Hepatocyte (in vitro differentiated cells): Measurements from ENCODE around the gene ADGRA1. TPM values are rescaled to one million over a fixed set of nuclear protein-coding genes. Genes with fewer than 3 reads are reported as not detected.

Experiments
- DNase-seq: peaks from one replicate; pipeline ENCODE4 v3.0.0-alpha.2; 2016; ENCODE audit warnings: low spot score
- H2AFZ ChIP-seq: fragments of 200-600 bp; sonication (generic); 2 replicates; pipeline ENCODE4 v1.6.0; 2016; ENCODE audit warnings: antibody characterized with exemption, mild to moderate bottlenecking
- H3K27ac ChIP-seq: fragments of 200-600 bp; sonication (generic); 2 replicates; pipeline ENCODE4 v1.5.1; 2016; ENCODE audit warnings: mild to moderate bottlenecking
- H3K27me3 ChIP-seq: fragments of 200-600 bp; sonication (generic); 2 replicates; pipeline ENCODE4 v1.6.1; 2016
- H3K36me3 ChIP-seq: fragments of 200-600 bp; sonication (generic); replicated peaks from 2 replicates; pipeline ENCODE4 v1.5.1; 2016; ENCODE audit warnings: low read depth; ENCODE audit not compliant: insufficient read depth
- H3K4me1 ChIP-seq: fragments of 200-600 bp; sonication (generic); 2 replicates; pipeline ENCODE4 v1.5.1; 2016; ENCODE audit warnings: mild to moderate bottlenecking, moderate library complexity; ENCODE audit not compliant: insufficient read depth
- H3K4me2 ChIP-seq: fragments of 200-600 bp; sonication (generic); 2 replicates; pipeline ENCODE4 v1.6.0; 2016
- H3K4me3 ChIP-seq: fragments of 200-600 bp; sonication (generic); 2 replicates; pipeline ENCODE4 v1.5.1; 2016; ENCODE audit warnings: mild to moderate bottlenecking
- H3K79me2 ChIP-seq: fragments of 200-600 bp; sonication (generic); 2 replicates; pipeline ENCODE4 v1.6.0; 2017; ENCODE audit warnings: mild to moderate bottlenecking
- H3K9me2 ChIP-seq: fragments of 200-600 bp; sonication (generic); replicated peaks from 2 replicates; pipeline ENCODE4 v1.6.0; 2017; ENCODE audit warnings: mild to moderate bottlenecking; ENCODE audit not compliant: insufficient read depth
- H3K9me3 ChIP-seq: fragments of 200-600 bp; sonication (generic); 2 replicates; pipeline ENCODE4 v1.5.1; 2016; ENCODE audit warnings: low read depth, mild to moderate bottlenecking
- H4K20me1 ChIP-seq: fragments of 200-600 bp; sonication (generic); 2 replicates; pipeline ENCODE4 v1.6.0; 2016; ENCODE audit warnings: mild to moderate bottlenecking; ENCODE audit not compliant: insufficient read depth, poor library complexity, severe bottlenecking
- CTCF ChIP-seq: fragments of 200-600 bp; sonication (generic); IDR thresholded peaks from 2 replicates; pipeline ENCODE4 v1.5.1; 2016; ENCODE audit warnings: antibody characterized with exemption, mild to moderate bottlenecking; ENCODE audit not compliant: poor library complexity
- EZH2 ChIP-seq: fragments of 200-600 bp; sonication (generic); IDR thresholded peaks from 2 replicates; pipeline ENCODE4 v1.6.1; 2016; ENCODE audit warnings: antibody characterized with exemption, mild to moderate bottlenecking, borderline replicate concordance
- EZH2phosphoT487 ChIP-seq: fragments of 200-600 bp; sonication (generic); IDR thresholded peaks from one replicate; pipeline ENCODE4 v1.6.1; 2018; ENCODE audit warnings: antibody characterized with exemption, mild to moderate bottlenecking, low read depth, moderate library complexity; ENCODE audit not compliant: unreplicated experiment, severe bottlenecking
- WGBS: methylation state at CpG from one replicate; pipeline ENCODE4 v1.1.6; 2016; ENCODE audit warnings: low lambda C conversion rate; ENCODE audit errors: missing lambda C conversion rate; 5-methylcytosine and 5-hydroxymethylcytosine counted together
- polyA plus RNA-seq: library from polyadenylated mRNA; unstranded; fragments of >200 nt; fragmentation: Nextera tagmentation; extraction: Ambion mirVana; gene quantifications from 2 replicates; pipeline ENCODE4 v1.2.1, GENCODE V29; 2016
- total RNA-seq: library from RNA; depleted of rRNA; stranded (reverse); fragments of >200 nt; gene quantifications from 2 replicates; pipeline ENCODE4 v1.2.3, GENCODE V29; 2014

Gene ADGRA1
- total and polyA plus RNA-seq, 2 experiments from 2014 or later = 0.47 TPM; not detected in 1

DNA sequence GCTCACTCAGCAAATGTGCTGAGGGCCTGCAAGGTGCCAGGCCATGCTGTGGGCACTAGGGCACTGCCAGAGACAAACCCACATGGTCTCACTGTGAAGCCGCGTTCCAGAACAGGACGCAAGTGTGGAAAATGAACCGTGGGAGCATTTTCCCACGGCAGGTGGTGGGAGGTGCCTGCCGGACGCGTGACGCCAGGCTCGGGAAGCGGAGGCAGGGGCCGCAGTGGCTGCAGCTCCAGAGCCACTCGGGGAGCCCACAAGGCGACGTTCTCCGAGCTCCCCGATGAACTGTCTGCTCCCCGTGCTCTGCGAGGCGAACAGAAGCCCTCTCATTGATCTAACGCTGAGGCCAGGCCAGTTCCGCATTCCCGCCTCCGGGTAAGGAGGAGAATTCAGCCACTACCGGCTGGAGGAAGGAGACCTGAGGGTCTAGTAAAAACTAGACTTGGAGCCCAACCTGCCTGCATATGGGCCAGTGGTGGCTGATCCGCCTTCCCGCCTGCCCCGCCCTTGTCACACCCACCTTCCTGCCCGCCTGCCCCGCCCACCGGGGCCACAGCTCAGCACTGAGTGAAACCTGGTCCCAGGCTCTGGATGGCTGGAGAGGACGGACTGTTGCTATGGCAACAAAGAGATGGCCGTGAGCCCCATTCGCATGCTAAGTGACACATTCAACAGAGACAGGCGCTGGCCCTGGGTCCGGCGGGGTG, 13.1 kb downstream of the ADGRA1 start:
- no peaks in the 10 kb centered on the region for H3K9me3 ChIP-seq
- H3K4me3 ChIP-seq = no peak overlapping the region
- H3K9me2 ChIP-seq = no peaks in the 10 kb centered on the region
- peak; percentile 41 for DNase-seq
- H3K36me3 ChIP-seq = no peaks in the 10 kb centered on the region
- no peak overlapping the region for H2AFZ ChIP-seq
- H3K79me2 ChIP-seq = no peaks in the 10 kb centered on the region
- H3K4me1 ChIP-seq = no peaks in the 10 kb centered on the region
- H4K20me1 ChIP-seq = no peaks in the 10 kb centered on the region
- H3K27me3 ChIP-seq = no peaks in the 10 kb centered on the region
- 50% methylated on average over 35 of the region's 37 CpGs for WGBS
- H3K27ac ChIP-seq = no peak overlapping the region
- H3K4me2 ChIP-seq = no peak overlapping the region
- TF ChIP-seq EZH2phosphoT487 = no peak
- TF ChIP-seq CTCF = no peak
- no peak for TF ChIP-seq EZH2

- Histone ChIP-seq H3K4me1 (no peaks in the 10 kb centered on the region), H3K9me3 (no peaks in the 10 kb centered on the region), H4K20me1 (no peaks in the 10 kb centered on the region), H2AFZ (no peak overlapping the region), H3K4me2 (no peak overlapping the region), H3K79me2 (no peaks in the 10 kb centered on the region), H3K27ac (no peak overlapping the region), H3K9me2 (no peaks in the 10 kb centered on the region), H3K27me3 (no peaks in the 10 kb centered on the region), H3K36me3 (no peaks in the 10 kb centered on the region), H3K4me3 (no peak overlapping the region)
- 60% methylated on average over 15 of the region's 16 CpGs for WGBS
- TF ChIP-seq EZH2phosphoT487 (no peak), CTCF (no peak), EZH2 (no peak)
- DNase-seq = no peak
Observed at GRCh38 chr10:133101416-133101810, 13.7 kb downstream of the ADGRA1 start.

- no peak for DNase-seq
- H3K4me2 ChIP-seq = no peak overlapping the region
- H3K27ac ChIP-seq = no peak overlapping the region
- H3K36me3 ChIP-seq = no peaks in the 10 kb centered on the region
- H3K9me3 ChIP-seq = no peaks in the 10 kb centered on the region
- no peak overlapping the region for H3K4me3 ChIP-seq
- H3K9me2 ChIP-seq = no peaks in the 10 kb centered on the region
- no peak overlapping the region for H2AFZ ChIP-seq
- TF ChIP-seq EZH2 = no peak
- no peak for TF ChIP-seq CTCF
- TF ChIP-seq EZH2phosphoT487 = no peak
- H3K27me3 ChIP-seq = no peaks in the 10 kb centered on the region
- 92% methylated on average over 27 of the region's 29 CpGs for WGBS
- no peaks in the 10 kb centered on the region for H3K79me2 ChIP-seq
- no peaks in the 10 kb centered on the region for H3K4me1 ChIP-seq
- no peaks in the 10 kb centered on the region for H4K20me1 ChIP-seq
Observed at GRCh38 chr10:133102415-133103095, 14.8 kb downstream of the ADGRA1 start.
